Measurements from ENCODE around the gene CDC42SE1. TPM values are rescaled to one million over a fixed set of nuclear protein-coding genes. Genes with fewer than 3 reads are reported as not detected.

The CDC42SE1 gene
- total RNA-seq, 1 donor = 250 TPM

DNA sequence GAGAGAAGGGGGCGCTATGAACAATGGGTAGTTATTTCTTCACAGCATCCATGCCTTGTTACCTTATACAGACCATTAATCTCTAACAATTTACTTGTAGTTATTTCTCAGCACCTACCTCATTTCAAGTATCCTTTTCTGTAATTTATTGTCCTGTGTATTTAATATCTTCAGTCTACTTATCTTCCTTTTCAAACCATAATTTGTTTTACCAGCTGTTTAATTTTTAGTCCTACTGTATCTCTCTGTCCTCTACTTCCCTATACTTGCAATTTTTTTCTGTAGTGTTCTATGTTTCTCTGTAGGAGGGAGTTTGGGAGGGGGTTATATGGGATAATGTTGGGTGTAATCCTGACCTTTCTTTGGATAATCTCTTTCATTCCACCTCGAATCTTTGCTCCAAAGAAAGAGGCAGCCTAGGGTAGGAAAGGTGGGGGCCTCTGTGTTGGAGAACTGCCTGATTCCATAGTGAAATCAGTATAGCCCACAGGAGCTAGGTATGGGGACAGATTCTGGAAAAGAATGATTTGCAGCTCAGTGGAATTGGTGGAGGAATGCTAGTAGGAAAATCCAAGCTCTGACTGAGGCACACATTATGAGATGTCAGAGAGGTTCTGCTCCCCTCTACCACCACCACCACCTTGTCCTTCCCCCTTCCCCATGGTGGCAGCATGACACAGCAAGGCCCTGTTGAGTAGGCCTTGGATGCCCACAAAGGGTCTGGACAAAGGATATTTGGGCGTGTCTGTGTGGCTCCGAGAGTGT, 1.4 kb upstream of the CDC42SE1 start:
- no peaks in the 10 kb centered on the region for H3K27me3 ChIP-seq (ENCODE audit: insufficient read depth, low read length)
- no peak overlapping the region for H3K4me3 ChIP-seq (ENCODE audit: low read length)
- H3K4me1 ChIP-seq (ENCODE audit: insufficient read depth, low read length) = peaks cover 37% of the 10 kb centered on the region
- H3K9me3 ChIP-seq (ENCODE audit: low read depth, low read length) = no peaks in the 10 kb centered on the region

- Histone ChIP-seq H3K9me3 (ENCODE audit: low read depth, low read length) (no peaks in the 10 kb centered on the region), H3K27me3 (ENCODE audit: insufficient read depth, low read length) (no peaks in the 10 kb centered on the region), H3K4me1 (ENCODE audit: insufficient read depth, low read length) (peaks cover 44% of the 10 kb centered on the region), H3K4me3 (ENCODE audit: low read length) (peak within 1 kb of the TSS; percentile 96)
Measured at GRCh38 chr1:151060007-151060656, 710 bp upstream of the CDC42SE1 start, which contains the start of gene MLLT11. MLLT11 (plus strand) TSS chr1:151060397; CDS start chr1:151067225, 6,828 bp downstream.

DNA sequence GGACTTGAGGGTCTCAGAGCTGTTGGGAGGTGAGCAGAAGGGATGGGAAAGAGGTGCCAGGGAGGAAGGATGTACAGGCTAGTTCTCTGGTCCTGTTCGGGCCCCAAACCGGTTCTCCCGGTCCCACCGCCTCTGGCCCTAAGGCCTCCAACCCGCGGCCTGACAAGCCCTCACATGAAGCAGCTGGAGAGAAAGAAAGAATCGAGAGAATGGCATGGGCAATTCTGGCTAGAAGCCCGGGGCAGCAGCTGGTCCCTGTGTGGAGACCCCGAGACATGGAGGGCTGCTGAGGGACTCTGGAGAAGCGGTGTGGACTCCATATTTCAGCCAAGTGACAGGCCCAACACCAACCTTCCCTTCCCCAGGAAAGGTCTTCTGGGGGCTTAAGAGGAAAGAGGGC, 730 bp downstream of the CDC42SE1 start:
- Histone ChIP-seq H3K4me3 (ENCODE audit: low read length) (peak overlapping the region; percentile 96), H3K27me3 (ENCODE audit: insufficient read depth, low read length) (no peaks in the 10 kb centered on the region), H3K4me1 (ENCODE audit: insufficient read depth, low read length) (peaks cover 58% of the 10 kb centered on the region), H3K9me3 (ENCODE audit: low read depth, low read length) (no peaks in the 10 kb centered on the region)

DNA sequence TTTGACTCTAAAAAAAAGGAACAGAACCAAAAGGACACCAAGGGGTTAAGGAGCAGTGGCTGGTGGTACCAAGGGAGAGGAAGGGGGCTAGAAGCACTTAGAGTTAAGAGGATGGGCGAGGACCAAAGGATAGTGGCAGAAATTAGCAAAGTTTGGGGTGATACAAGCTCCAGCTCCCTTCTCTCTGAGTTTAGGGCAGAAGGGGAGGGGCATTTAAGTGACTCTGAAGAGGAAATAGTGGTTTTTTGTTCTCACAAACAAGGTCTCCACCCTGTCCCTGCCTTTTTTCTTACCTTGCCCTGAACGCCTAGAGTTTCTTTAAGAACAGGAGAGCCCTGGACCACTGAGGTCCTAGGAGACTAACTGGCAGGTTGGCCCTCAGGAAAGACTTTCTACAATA, 3.3 kb downstream of the CDC42SE1 start:
- Histone ChIP-seq H3K4me1 (ENCODE audit: insufficient read depth, low read length) (peaks cover 79% of the 10 kb centered on the region), H3K9me3 (ENCODE audit: low read depth, low read length) (no peaks in the 10 kb centered on the region), H3K4me3 (ENCODE audit: low read length) (peak overlapping the region; percentile 96), H3K27me3 (ENCODE audit: insufficient read depth, low read length) (no peaks in the 10 kb centered on the region)

DNA sequence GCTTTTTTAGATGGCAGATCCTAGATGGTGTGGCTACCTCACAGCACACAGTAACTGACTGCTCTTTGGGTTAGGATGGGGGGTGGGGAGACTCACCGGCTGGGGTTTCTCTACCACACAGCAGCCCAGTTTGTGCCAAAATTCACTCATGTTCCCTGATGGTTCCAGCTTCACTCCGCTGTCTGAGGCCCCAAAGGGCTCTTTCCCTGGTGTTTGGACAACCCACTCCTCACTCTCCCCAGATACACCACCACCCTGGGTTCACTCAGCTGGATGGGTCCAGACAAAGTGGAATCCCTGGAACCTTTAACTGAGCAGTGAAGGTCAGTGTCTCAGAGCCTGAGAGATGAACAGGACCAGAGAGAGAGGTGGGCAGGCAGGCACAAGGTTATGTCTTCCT, 3.8 kb downstream of the CDC42SE1 start:
- Histone ChIP-seq H3K4me3 (ENCODE audit: low read length) (peak overlapping the region; percentile 96), H3K27me3 (ENCODE audit: insufficient read depth, low read length) (no peaks in the 10 kb centered on the region), H3K9me3 (ENCODE audit: low read depth, low read length) (no peaks in the 10 kb centered on the region), H3K4me1 (ENCODE audit: insufficient read depth, low read length) (peaks cover 78% of the 10 kb centered on the region)

DNA sequence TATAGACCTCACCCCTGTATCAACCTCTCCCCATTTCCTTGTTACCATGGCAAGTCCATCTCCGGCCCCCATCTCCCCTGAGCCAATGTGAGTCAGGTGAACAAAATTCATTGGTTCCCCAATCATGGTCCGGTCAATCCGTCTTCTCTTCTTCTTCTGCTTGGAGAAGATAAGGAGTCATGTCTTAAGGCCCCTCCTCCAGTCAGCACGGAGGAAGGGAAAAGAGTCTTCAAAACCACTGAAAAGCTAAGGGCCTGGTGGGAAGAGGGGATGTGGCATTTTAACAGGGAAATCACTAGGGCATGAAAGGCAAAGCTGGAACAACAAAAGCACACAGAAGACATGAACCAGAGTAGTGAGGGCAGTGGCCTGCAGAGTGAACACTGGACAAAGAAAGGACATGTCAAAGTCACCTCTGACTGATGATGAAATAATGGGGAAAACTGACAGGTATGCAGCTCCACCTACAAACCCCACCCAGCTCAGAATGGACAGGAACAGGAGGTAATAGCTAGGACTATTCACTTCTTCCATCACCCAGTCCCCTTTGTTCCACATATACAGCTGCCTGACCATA, 4.4 kb downstream of the CDC42SE1 start:
- Histone ChIP-seq H3K9me3 (ENCODE audit: low read depth, low read length) (no peaks in the 10 kb centered on the region), H3K4me3 (ENCODE audit: low read length) (peak overlapping the region; percentile 96), H3K4me1 (ENCODE audit: insufficient read depth, low read length) (peaks cover 73% of the 10 kb centered on the region), H3K27me3 (ENCODE audit: insufficient read depth, low read length) (no peaks in the 10 kb centered on the region)

- no peaks in the 10 kb centered on the region for H3K9me3 ChIP-seq (ENCODE audit: low read depth, low read length)
- H3K4me1 ChIP-seq (ENCODE audit: insufficient read depth, low read length) = peaks cover 70% of the 10 kb centered on the region
- no peak overlapping the region for H3K4me3 ChIP-seq (ENCODE audit: low read length)
- no peaks in the 10 kb centered on the region for H3K27me3 ChIP-seq (ENCODE audit: insufficient read depth, low read length)
Measured at GRCh38 chr1:151051356-151052009, 7.9 kb downstream of the CDC42SE1 start.

DNA sequence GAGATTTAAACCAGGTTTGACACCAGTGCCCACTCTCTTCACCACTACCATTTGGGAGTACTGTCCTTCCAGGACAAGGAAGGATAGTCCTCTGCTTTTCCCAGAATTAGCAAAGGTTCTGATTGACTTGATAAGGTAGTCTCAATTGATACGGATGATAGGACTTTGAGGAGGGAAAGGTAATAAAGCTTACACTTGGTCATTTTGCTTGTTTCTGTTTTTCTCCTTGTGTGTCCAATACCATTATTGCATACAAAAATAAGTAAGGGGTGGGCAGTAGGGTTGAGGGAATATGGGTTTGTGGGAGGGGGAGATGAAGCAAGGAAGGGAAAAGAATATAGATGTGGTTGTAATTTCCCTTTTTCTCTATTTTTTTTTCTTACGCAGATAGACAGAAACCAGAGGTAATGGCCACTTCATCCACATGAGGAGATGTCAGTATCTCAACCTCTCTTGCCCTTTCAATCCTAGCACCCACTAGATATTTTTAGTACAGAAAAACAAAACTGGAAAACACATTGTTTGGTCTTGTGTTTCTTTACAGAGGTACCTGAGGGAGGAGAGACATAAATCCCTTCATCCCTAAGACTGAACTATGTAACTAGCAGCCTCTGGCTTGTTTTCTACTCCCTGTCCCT, 9.3 kb downstream of the CDC42SE1 start:
- no peaks in the 10 kb centered on the region for H3K27me3 ChIP-seq (ENCODE audit: insufficient read depth, low read length)
- peaks cover 62% of the 10 kb centered on the region for H3K4me1 ChIP-seq (ENCODE audit: insufficient read depth, low read length)
- H3K4me3 ChIP-seq (ENCODE audit: low read length) = no peak overlapping the region
- H3K9me3 ChIP-seq (ENCODE audit: low read depth, low read length) = no peaks in the 10 kb centered on the region

DNA sequence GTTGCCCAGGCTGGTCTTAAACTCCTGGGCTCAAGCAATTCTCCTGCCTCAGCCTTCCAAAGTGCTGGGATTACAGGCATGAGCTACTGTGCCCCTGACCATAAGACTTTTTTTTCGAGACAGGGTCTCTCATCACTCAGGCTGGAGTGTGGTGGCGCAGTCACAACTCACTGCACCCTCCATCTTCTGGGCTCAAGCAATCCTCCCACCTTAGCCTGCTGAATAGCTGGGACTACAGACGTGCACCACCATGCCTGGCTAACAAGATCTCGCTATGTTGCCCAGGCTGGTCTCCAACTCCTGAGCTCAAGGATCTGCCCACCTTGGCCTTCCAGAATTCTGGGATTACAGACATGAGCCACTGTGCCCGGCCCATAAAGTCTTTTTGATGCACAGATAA, 10.0 kb downstream of the CDC42SE1 start:
- no peaks in the 10 kb centered on the region for H3K9me3 ChIP-seq (ENCODE audit: low read depth, low read length)
- peaks cover 55% of the 10 kb centered on the region for H3K4me1 ChIP-seq (ENCODE audit: insufficient read depth, low read length)
- H3K27me3 ChIP-seq (ENCODE audit: insufficient read depth, low read length) = no peaks in the 10 kb centered on the region
- H3K4me3 ChIP-seq (ENCODE audit: low read length) = no peak overlapping the region

DNA sequence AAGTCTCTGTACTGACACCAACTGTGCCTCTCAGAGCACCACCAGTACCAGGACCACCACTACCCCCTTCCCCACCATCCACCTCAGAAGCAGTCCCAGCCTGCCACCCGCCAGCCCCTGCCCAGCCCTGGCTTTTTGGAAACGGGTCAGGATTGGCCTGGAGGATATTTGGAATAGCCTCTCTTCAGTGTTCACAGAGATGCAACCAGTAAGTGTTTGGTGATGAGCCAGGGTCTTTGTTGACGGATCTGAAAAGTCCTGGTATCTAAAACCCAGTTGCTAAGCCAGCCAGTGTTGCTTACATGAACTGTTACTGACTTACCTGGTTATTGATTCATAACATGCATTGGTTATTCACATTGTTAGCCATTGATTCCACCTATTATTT, 10.8 kb downstream of the CDC42SE1 start:
- Histone ChIP-seq H3K27me3 (ENCODE audit: insufficient read depth, low read length) (no peaks in the 10 kb centered on the region), H3K4me3 (ENCODE audit: low read length) (peak overlapping the region; percentile 58), H3K4me1 (ENCODE audit: insufficient read depth, low read length) (peaks cover 47% of the 10 kb centered on the region), H3K9me3 (ENCODE audit: low read depth, low read length) (no peaks in the 10 kb centered on the region)

- Histone ChIP-seq H3K4me3 (ENCODE audit: low read length) (peak overlapping the region; percentile 58), H3K9me3 (ENCODE audit: low read depth, low read length) (no peaks in the 10 kb centered on the region), H3K4me1 (ENCODE audit: insufficient read depth, low read length) (peaks cover 43% of the 10 kb centered on the region), H3K27me3 (ENCODE audit: insufficient read depth, low read length) (no peaks in the 10 kb centered on the region)
Measured at GRCh38 chr1:151047925-151048644, 11.3 kb downstream of the CDC42SE1 start.

DNA sequence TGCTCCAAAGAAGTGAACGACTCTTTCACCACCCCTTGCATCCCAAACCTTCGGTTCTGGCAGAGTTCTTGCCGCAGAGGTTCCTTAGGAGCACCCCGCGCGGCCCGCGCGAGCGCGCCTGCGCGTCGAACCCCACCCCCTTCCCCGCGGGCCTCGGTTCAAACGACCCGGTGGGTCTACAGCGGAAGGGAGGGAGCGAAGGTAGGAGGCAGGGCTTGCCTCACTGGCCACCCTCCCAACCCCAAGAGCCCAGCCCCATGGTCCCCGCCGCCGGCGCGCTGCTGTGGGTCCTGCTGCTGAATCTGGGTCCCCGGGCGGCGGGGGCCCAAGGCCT, 11.9 kb downstream of the CDC42SE1 start, which contains the start of gene C1orf56:
C1orf56 (plus strand) TSS at position 161 of the 334 bp plus-strand sequence; CDS start at position 258, 97 bp downstream.
- Histone ChIP-seq H3K9me3 (ENCODE audit: low read depth, low read length) (no peaks in the 10 kb centered on the region), H3K4me1 (ENCODE audit: insufficient read depth, low read length) (peaks cover 38% of the 10 kb centered on the region), H3K27me3 (ENCODE audit: insufficient read depth, low read length) (no peaks in the 10 kb centered on the region), H3K4me3 (ENCODE audit: low read length) (peak within 1 kb of the TSS; percentile 58)

DNA sequence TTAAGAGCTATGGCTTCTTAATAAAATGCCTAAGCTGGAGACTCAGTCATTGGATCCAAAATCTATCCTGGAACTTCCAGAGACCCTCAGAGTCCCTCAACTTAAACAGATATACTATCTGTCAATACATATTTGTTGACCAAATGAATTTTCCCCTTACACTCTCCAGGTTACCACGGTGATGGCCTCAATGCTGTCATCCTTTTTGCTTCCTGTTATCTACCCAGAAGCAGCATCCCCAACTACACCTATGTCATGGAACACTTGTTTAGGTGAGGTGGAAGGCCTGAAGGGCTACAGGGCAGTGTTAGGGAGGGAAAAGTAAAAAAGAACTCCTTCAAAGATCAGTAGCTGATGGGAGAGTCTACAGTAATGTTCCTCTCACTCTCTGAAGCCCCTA, 16.3 kb downstream of the CDC42SE1 start:
- Histone ChIP-seq H3K27me3 (ENCODE audit: insufficient read depth, low read length) (no peaks in the 10 kb centered on the region), H3K4me3 (ENCODE audit: low read length) (no peak overlapping the region), H3K4me1 (ENCODE audit: insufficient read depth, low read length) (peaks cover 15% of the 10 kb centered on the region), H3K9me3 (ENCODE audit: low read depth, low read length) (no peaks in the 10 kb centered on the region)

- Histone ChIP-seq H3K9me3 (ENCODE audit: low read depth, low read length) (no peaks in the 10 kb centered on the region), H3K4me3 (ENCODE audit: low read length) (no peak overlapping the region), H3K27me3 (ENCODE audit: insufficient read depth, low read length) (no peaks in the 10 kb centered on the region), H3K4me1 (ENCODE audit: insufficient read depth, low read length) (no peaks in the 10 kb centered on the region)
Measured at GRCh38 chr1:151039521-151039920, 19.9 kb downstream of the CDC42SE1 start.
